HepG2 (cell line): ENCODE data around the gene TBCD.

Experiments used
- NFE2L2 ChIP-seq: fragments of 150-350 bp; IDR thresholded peaks from 2 replicates; pipeline ENCODE4 v1.6.1; 2014; ENCODE audit warnings: low read length
- TF ChIP-seq, protein P1 (sequence below): sonication (generic); formaldehyde crosslinking; IDR thresholded peaks from 2 replicates; pipeline ENCODE4 v1.5.0; 2020; ENCODE audit warnings: mild to moderate bottlenecking, missing genetic modification reagents, moderate library complexity

DNA sequence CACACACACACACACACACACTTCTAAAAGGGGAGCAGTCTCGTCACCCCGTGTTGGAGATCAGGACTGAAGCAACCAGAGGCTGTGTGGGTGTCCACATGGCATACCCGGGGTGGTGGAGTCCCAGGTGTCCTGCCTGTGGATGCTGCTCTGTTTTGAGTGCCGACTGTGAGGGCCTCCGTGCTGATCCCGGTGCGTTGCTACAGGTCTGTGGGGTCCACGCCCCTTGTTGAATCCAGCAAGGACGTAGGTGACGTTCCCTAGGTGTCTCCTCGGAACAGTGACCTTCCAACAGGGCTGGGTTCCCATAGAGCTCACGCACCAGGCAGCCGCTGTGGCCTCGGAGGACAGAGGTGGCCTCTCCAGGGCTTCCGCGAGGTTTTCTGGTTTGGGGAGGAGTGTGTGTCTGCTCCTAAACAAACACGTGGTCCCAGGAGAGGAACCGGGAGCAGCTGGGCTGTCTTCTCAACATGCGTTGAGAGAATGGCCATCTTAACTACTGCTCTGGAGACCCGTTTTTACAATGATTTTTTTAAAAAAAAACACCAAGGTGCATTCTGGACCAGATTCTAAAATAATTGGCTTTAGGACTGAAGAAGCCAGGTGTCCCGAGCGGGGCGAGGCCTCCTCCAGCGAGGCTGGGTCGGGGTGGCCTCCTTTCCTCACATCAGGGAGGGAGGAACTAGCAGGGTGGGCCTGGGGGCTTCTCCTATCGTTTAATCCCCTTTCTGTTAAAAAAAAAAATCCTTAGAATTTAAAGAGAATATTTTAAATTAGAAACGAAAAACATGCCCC, 188.6 kb downstream of the TBCD start:
- no peak for TF ChIP-seq NFE2L2
- TF ChIP-seq, protein P1, sequence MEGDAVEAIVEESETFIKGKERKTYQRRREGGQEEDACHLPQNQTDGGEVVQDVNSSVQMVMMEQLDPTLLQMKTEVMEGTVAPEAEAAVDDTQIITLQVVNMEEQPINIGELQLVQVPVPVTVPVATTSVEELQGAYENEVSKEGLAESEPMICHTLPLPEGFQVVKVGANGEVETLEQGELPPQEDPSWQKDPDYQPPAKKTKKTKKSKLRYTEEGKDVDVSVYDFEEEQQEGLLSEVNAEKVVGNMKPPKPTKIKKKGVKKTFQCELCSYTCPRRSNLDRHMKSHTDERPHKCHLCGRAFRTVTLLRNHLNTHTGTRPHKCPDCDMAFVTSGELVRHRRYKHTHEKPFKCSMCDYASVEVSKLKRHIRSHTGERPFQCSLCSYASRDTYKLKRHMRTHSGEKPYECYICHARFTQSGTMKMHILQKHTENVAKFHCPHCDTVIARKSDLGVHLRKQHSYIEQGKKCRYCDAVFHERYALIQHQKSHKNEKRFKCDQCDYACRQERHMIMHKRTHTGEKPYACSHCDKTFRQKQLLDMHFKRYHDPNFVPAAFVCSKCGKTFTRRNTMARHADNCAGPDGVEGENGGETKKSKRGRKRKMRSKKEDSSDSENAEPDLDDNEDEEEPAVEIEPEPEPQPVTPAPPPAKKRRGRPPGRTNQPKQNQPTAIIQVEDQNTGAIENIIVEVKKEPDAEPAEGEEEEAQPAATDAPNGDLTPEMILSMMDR (CRISPR knock-in tag), result no peak
